Skeletal muscle cell (primary cell): ENCODE measurements around the gene RRAS2.
"Not testable (repeated sequence)": the region's sequence is repeated elsewhere in the genome, so short reads cannot be mapped to it uniquely, and the experiment has no call there.

ENCODE experiments used
- DNase-seq: peaks from one replicate; pipeline ENCODE4 v3.0.0-alpha.2; 2010; ENCODE audit warnings: low read depth
- H3K4me3 ChIP-seq: 2 replicates; pipeline ENCODE4 v1.5.1; 2011; ENCODE audit warnings: low read depth, mild to moderate bottlenecking, control low read depth, low read length, moderate library complexity

The RRAS2 gene

DNA sequence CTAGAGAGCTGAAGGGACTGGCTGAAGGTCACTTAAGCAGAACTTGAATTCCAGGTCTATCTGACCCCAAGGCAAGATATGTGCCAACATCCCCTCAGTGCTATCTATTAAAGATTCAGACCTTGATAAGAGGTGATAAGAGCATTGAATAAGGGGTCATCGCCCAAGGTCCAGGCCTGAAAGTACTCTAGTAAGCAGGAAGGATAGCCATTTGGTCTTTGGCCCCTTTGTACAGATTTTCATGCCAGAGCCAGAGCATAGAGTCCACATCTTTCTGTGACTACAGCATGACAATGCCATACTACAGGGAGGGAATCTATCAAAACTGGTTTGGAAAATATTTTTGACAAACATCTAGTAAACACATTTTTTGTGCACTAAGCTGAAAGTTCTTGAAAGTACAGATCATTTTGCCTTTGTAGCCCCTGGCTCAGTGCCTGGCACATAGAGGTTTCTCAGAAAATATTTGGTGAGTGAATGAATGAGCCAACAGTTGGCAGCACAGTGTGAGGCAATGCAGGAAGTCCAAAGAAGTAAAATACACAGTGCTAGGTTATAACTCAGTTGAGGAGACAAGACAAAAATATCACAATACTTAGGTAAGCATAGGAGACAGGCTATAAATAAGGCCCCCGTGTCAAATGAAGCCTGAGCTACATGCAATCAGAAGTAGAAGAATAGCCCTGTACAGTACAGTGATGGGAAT lies 15.1 kb upstream of the RRAS2 start:
- no peak overlapping the region for H3K4me3 ChIP-seq
- DNase-seq, result peak; percentile 47

DNA sequence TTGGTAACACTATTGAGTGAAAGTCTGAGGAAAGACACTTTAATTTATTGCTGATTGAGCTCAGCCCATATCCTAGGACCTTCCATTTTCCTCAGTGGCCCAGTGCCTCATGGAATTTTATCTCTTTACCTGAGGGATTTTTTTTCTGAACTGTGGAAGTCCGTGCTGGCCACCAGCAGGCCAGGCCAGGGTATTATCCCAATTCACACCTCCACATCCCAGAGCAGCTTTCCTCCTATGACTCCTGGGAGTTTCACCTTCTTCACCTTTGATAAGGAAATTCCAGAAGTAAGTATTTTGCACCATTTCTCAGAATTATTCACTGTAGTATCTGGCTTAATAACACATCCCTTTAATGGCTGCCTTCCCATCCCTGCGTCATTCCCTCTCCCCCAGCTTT lies 13.0 kb upstream of the RRAS2 start:
- no peak overlapping the region for H3K4me3 ChIP-seq
- no peak for DNase-seq

DNA sequence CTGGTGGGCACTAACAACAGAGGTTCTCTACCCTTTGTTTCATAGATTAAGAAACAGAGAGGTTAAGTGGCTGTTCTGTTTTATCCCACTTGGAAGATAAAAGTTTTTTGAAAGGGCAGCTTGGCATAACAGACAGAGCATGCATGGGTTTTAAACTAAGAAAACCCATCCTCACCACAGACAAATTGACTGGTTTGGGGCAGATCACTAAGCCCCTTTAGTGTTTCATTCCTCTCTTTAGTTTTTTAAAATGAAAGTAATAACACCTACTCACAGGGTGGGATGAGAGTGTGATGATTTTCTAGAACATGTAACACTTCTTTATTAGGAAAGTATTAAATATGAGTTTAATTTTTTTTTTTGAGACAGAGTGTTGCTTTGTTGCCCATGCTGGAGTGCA lies 12.3 kb upstream of the RRAS2 start:
- DNase-seq, result no peak
- H3K4me3 ChIP-seq, result no peak overlapping the region

- no peak for DNase-seq
- H3K4me3 ChIP-seq, result no peak overlapping the region
Observed at GRCh38 chr11:14370496-14370895, 11.5 kb upstream of the RRAS2 start.

- no peak overlapping the region for H3K4me3 ChIP-seq
- no peak for DNase-seq
Observed at GRCh38 chr11:14369598-14369997, 10.6 kb upstream of the RRAS2 start.

- no peak overlapping the region for H3K4me3 ChIP-seq
- no peak for DNase-seq
Observed at GRCh38 chr11:14366936-14367335, 8.0 kb upstream of the RRAS2 start.

GRCh38 chr11:14364322-14364721 lies 5.3 kb upstream of the RRAS2 start:
- DNase-seq, result no peak
- no peak overlapping the region for H3K4me3 ChIP-seq

- DNase-seq, result no peak
- H3K4me3 ChIP-seq, result no peak overlapping the region
Observed at GRCh38 chr11:14362611-14363010, 3.6 kb upstream of the RRAS2 start.

- DNase-seq, result no peak
- H3K4me3 ChIP-seq, result no peak overlapping the region
Observed at GRCh38 chr11:14361951-14362350, 3.0 kb upstream of the RRAS2 start.

GRCh38 chr11:14360976-14361375 lies 2.0 kb upstream of the RRAS2 start:
- no peak overlapping the region for H3K4me3 ChIP-seq
- DNase-seq, result no peak

DNA sequence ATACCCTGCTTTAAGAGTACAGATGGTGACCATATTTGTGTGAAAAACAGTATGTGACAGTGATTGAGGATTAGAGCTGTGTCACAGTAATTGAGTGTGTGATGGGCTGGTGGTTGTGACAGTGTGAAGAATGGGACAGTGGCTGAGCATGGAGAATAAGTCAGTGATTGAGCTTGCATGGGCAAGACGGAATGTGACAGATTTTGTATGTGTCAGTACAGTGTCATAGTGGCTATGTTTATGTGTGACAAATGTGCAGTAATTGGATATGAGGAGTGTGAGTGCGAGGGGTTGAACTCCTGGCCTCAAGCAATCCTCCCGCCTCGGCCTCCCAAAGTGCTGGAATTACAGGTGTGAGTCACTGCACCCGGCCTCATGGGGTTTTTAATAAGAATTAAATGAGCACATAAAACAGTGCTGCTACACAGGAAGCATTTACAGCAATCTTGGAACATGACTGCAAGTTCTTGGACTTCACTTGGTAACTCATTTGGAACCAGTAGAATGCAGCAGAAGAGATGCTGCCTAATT lies 583 bp upstream of the RRAS2 start:
- H3K4me3 ChIP-seq, result peak overlapping the region; percentile 75
- DNase-seq, result no peak

DNA sequence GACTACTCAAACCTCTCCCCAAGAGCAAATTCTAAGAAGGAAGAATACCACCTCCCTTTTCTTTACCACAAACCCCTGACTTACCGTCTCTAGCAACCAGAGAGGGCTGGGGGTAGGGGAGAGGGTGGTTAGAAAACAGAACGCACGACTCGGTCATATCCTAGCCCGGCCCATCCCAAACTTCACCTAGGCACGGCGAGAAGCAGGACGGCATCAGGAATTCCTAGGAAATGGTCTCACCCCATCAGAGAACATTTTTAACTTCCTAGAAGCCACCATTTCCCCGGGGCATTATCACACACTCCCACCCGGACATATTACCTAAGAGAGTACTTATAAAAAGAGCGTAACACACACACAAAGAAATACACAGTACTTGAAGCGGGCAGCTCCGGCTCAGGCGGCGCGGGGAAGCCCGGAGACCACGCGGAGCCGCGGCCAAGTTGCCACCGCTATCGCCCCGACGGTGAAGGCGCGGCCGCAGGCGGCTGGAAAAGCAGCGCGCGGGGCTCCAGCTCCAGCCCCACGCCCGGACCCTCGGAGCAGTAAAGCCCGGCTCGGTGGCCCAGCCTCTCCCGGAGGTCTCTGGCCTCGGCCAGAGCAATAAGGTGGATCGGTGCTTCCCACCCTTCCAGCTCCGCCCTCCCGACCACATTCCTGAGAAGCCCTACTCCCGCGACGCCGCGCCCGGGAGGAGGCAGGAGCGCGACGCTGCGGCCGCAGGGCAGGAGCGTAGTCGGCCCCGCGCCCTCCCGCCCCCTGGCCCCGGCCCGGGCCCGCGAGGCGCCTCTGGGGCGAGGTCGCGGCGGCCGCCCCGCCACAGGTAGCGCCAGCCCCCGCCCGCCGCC lies 878 bp downstream of the RRAS2 start:
- no peak for DNase-seq
- H3K4me3 ChIP-seq, result peak overlapping the region; percentile 75

DNA sequence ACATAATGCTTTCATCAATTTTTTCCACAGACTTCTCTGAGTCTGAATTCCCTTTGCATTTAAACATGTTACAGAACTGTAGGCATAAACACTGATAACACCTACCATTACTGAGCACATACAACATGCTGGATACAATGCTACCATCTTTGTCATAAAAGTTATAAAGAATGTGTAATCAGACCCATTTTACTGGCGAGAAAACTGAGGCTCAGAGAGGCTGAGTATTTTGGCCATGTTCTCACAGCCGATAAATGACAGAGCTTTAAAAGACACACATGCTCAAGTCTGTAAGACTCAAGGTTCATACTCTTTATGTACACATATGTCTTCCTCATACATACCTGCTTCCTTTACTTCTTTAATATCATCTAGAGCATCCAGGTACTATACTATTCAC lies 2.6 kb downstream of the RRAS2 start:
- H3K4me3 ChIP-seq, result no peak overlapping the region
- DNase-seq, result no peak

- DNase-seq, H3K4me3 ChIP-seq: not testable (repeated sequence)
Observed at GRCh38 chr11:14354604-14355003, 4.4 kb downstream of the RRAS2 start.

- no peak for DNase-seq
Observed at GRCh38 chr11:14350716-14351238, 8.2 kb downstream of the RRAS2 start.

DNA sequence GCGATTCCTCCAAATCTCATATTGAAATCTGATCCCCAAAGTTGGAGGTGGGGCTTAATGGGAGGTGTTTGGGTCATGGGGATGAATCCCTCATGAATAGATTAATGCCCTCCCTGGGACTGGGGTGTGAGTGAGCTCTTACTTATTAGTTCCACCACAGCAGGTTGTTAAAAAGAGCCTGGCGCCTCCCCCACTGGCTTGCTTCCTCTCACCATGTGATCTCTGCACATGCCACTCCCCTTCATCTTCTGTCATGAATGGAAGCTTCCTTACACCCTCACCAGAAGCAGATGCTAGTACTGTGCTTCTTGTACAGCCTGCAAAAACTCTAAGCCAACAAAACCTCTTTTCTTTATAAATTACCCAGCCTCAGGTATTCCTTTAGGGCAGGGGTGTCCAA lies 8.8 kb downstream of the RRAS2 start:
- no peak for DNase-seq
- H3K4me3 ChIP-seq, result no peak overlapping the region

More at GRCh38 chr11:14350716-14351238, 8.2 kb downstream of the RRAS2 start:
- no peak overlapping the region for H3K4me3 ChIP-seq

DNA sequence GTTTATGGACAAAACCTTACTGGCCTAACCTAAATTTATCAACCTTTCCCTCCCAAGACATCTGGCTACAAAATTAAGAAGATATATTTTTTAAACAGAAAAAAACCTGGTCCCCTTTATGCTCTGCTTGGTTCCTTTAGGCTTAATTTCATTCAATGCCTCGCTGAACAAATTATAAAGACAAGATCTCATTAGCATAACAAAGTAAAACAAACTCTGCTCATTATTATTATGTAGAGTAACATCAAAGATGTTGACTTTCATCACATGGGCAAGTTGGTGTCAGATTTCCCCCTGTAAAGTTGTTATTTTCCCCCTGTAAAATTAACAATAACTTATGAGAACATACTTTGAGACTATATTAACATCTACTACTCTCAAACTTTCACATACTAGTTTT lies 11.0 kb downstream of the RRAS2 start:
- H3K4me3 ChIP-seq, result no peak overlapping the region
- no peak for DNase-seq

DNA sequence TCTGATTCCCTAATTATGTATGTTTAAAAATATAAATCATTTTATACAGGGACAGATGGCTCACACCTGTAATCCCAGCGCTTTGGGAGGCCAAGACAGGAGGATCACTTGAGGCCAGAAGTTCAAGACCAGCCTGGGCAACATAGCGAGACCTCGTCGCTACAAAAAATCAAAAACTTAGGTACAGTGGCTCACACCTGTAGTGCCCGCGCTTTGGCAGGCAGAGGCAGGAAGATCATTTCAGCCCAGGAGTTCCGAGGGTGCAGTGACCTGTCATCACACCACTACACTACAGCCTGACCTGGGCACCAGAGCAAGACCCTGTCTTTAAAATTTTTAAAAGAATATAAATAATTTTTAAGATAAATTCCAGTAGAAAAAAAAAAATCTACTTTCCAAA lies 11.5 kb downstream of the RRAS2 start:
- DNase-seq, result no peak
- no peak overlapping the region for H3K4me3 ChIP-seq

DNA sequence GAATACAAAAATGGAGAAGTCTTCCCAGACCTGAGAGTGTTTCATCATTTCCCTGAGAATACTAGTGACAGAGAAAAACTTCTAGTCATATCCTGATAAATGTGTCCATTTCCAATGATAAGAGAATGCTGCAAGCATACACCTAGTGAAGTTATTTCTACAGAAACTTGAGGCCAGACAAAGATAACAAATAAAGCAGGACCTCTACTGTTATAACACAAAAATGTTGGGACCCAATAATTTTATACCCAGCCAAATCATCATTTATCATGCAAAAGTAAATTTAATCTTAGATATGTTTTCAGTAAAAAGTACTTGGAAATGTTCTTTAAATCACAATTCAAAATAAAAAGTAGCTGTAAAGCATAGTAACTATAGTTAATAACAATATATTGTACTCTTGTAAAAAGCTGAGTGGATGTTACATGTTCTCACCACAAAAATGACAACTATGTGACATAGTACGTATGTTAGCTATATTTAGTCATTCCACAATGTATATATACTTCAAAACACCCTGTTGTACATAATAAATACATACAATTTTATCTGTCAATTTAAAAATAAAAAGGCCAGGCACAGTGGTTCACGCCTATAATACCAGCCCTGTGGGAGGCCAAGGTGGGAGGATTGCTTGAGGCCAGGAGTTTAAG lies 12.6 kb downstream of the RRAS2 start:
- H3K4me3 ChIP-seq, result no peak overlapping the region

DNA sequence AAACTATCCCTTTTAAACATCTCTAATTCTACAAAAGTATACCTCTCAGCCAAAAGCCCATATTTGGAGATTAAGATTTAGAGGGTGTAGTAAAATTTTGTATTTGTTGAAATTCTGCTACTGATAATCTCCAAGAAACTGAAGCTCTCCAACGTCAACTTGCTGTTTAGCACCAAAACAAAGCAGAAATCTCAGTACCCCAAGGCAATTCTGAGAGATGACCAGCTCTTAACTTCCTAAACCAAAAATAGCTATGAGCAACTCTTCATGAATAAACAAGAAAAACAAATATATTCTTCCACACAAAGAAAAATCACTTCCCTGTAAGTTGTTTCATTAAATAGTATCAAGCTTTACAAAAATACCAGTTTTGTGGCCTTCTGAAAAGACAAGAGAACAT lies 13.3 kb downstream of the RRAS2 start:
- no peak for DNase-seq
- no peak overlapping the region for H3K4me3 ChIP-seq

More for the DNA sequence above, 12.6 kb downstream of the RRAS2 start:
- DNase-seq, result no peak
